T1000 (cell line): ENCODE measurements around the gene ADAM20.
"Not testable (repeated sequence)": the region's sequence is repeated elsewhere in the genome, so short reads cannot be mapped to it uniquely, and the experiment has no call there.

Experiments
- DNase-seq: peaks from one replicate; lab custom pipeline; 2025; ENCODE audit warnings: mixed read lengths; lab: John Stamatoyannopoulos, UW

The ADAM20 gene

GRCh38 chr14:70534904-70535303 is at the start of gene ADAM20:
TSS of gene ADAM20 (minus strand) at chr14:70535004. CDS start at chr14:70524757, 10,247 bp downstream.
- DNase-seq = no peak

GRCh38 chr14:70576891-70577290 is 42.1 kb upstream of the ADAM20 start:
- no peak for DNase-seq

- DNase-seq = no peak
Measured at GRCh38 chr14:70573050-70573449, 38.2 kb upstream of the ADAM20 start.

- no peak for DNase-seq
Measured at GRCh38 chr14:70571139-70571538, 36.3 kb upstream of the ADAM20 start.

GRCh38 chr14:70567791-70568190 is 33.0 kb upstream of the ADAM20 start:
- no peak for DNase-seq

- no peak for DNase-seq
Measured at GRCh38 chr14:70563869-70564268, 29.1 kb upstream of the ADAM20 start.

GRCh38 chr14:70563417-70563816 is 28.6 kb upstream of the ADAM20 start:
- no peak for DNase-seq

- no peak for DNase-seq
Measured at GRCh38 chr14:70558356-70558755, 23.6 kb upstream of the ADAM20 start.

GRCh38 chr14:70555890-70556289 is 21.1 kb upstream of the ADAM20 start:
- DNase-seq = no peak

GRCh38 chr14:70538087-70538486 is 3.3 kb upstream of the ADAM20 start:
- DNase-seq = no peak

- no peak for DNase-seq
Measured at GRCh38 chr14:70536830-70537229, 2.0 kb upstream of the ADAM20 start.

GRCh38 chr14:70530417-70530816 is 4.4 kb downstream of the ADAM20 start:
- no peak for DNase-seq

- DNase-seq = no peak
Measured at GRCh38 chr14:70527501-70528105, 7.2 kb downstream of the ADAM20 start.

- no peak for DNase-seq
Measured at GRCh38 chr14:70525691-70526090, 9.1 kb downstream of the ADAM20 start.

GRCh38 chr14:70515811-70516210 is 19.0 kb downstream of the ADAM20 start:
- DNase-seq = no peak

GRCh38 chr14:70514168-70515069 is 20.4 kb downstream of the ADAM20 start:
- DNase-seq = no peak

GRCh38 chr14:70498191-70498590 is 36.6 kb downstream of the ADAM20 start:
- DNase-seq = no peak

- DNase-seq = no peak
Measured at GRCh38 chr14:70489579-70490200, 45.1 kb downstream of the ADAM20 start.

- DNase-seq = not testable (repeated sequence)
Measured at GRCh38 chr14:70477356-70478105, 57.3 kb downstream of the ADAM20 start.

- not testable (repeated sequence) for DNase-seq
Measured at GRCh38 chr14:70475459-70475858, 59.3 kb downstream of the ADAM20 start.

GRCh38 chr14:70473825-70474224 is 61.0 kb downstream of the ADAM20 start:
- DNase-seq = no peak
